Inferior parietal cortex (tissue), 1 donor: Measurements from ENCODE around the gene POLR1G.
"Not testable (repeated sequence)": the region's sequence is repeated elsewhere in the genome, so short reads cannot be mapped to it uniquely, and the experiment has no call there.

Source experiments
- DNase-seq: peaks from one replicate; pipeline ENCODE4 v3.0.0-alpha.2; 2016; ENCODE audit errors: extremely low spot score

The POLR1G gene

DNA sequence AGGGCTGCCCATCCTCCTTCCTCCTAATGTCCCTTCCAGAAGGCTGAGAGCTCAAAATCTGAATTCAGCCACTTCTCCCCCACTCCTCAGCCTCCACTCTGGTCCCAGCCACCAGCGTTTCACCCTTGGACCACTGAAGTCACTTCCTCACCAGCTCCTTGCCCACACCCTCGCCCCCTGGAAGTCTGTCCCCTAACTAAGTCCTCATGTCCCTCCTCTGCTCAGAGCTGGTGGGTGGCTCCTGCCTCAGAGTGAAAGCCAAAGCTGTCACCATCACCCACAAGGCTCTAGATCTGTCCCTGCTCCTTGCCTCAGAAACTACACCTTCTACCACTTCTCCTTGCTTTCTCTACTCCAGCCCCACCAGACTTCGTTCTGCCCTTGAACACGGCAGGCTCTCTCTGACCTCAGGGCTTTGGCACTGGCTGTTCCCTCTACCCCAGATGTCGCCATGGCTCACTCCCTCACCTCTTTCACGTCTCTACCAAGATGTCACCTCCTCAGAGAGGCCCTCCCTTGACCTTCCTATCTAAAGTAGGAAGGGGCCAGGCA is 15.6 kb downstream of the POLR1G start:
- DNase-seq, result no peak

DNA sequence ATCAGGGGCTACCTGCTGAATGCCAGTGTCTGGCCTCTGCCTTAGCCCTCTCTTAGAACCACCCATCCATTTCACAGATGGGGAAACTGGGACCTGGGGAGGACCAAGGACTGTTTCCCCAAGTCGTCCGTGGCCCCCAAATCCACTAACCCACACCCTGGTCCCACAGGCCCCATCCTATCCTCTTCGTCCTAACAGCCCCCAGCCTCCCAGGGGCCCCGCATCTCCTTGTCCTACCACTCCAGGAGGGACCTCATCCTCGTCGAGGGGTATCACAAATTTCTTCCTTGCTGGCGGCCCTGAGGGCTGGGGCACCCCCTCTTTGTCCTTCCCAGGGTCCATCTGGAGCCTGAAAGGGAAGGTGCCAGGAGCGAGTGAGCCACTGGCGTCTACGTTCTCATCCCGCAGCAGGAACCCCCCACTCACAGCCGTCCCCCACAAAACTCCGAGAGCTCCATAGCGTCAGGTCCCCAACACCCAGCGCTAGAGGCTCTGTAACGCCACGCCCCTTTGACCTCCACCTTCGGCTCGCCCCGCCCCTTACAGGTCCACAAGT is 16.7 kb downstream of the POLR1G start:
- DNase-seq, result no peak

DNA sequence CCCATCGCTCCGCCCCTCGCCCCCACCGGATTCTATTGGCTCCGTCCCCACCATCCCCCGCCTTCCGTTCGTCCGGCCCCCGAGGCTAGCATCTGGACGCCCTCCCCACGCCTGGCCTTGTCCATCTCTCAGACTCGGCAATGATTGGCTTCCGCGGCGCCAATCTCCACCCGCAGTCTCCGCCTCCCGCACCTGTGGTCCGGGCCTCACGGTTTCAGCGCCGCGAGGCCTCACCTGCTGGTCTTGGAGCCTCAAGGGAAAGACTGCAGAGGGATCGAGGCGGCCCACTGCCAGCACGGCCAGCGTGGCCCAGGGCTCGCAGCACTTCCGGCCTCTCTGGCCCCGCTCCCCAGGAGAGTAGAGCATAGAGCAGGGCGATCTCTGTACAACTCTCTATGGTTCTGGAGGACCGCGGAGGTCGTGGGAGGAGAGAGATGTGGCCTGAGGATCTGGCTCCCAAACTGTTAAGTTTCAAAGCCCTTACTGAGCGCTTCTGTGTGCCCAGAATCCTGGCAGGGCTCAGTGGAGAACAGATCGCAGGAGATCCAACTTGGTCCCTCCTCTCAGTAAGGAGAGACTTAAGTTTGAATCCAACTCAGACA is 17.2 kb downstream of the POLR1G start, which contains the start of gene ERCC1:
Gene ERCC1, minus strand, starts transcription at position 329 of the 602 bp plus-strand sequence. CDS start 543 bp downstream, outside the sequence.
- DNase-seq, result peak; percentile 84

DNA sequence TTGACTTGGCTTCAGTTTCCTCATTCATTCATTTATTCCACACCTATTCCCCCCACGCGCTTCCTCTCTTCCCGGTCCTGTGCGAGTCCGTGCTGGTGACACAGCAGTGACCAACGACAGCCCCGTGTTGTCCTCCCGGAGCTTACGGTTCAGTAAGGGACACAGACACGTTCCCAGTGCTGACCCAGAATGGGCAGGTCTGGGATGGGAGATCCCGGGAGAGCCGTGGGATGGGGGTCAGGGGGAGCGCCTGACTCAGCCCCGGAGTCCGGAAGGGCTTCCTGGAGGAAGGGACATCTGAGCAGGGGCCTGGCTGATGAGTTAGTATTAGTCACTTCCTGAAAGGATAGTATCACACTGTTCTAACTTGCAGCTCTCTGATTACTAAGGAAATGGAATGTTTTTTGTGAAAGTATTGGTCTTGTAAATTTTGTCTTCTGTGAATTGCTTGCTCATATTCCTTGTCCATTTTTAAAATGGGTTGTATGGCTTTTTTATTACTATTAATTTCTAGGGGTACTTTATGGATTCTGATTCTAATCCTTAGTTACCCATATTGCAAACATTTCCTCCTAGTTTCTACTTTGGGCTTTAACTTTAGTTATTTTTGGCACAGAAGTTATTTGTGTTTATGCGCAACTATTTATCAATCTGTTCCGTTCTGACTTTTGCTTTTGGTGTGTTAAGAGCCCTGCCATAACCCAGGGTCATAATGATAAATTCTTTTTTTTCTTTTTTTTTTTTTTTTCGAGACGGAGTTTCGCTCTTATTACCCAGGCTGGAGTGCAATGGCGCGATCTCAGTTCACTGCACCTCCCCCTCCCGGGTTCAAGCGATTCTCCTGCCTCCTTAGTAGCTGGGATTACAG is 18.0 kb downstream of the POLR1G start:
- no peak for DNase-seq

DNA sequence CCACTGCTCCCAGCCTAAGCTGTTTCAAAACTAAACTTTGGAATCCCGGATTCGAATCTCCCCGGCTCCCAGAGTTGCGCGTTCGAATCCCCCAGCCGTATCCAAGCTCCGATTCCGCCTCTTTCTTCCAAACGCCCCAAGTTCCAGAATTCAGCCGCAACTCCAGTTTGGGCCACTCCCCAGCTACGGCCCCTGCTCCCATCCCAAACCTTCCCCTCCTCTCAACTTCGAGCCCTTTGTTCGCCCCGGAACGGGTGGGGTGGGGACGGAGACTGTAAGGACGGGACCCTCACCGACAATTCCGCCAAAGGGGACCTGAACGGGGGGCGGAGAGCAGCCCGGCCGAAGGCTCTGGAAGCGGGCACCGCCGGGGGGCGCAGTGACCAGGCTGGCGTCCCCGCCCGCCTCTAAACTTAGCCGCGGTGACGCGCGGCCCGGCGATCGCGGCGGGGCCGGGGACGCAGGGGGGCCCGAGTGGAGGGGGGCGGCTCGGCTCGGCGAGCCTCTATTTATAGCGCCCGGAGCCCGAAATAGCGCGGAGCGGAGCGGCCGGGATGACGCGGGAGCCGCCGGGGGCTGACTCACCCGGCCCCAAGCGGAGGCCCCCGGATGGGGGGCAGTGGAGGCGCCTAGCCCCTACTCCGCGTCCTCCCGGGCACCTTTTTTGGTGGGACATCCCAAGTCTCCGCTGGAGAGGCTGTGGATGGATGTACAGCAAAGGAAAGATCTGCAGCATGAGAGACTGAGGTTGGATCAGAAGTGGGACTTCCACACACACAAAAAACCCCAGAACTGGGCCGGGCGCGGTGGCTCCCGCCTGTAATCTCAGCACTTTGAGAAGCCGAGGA is 22.2 kb downstream of the POLR1G start:
- DNase-seq, result no peak

DNA sequence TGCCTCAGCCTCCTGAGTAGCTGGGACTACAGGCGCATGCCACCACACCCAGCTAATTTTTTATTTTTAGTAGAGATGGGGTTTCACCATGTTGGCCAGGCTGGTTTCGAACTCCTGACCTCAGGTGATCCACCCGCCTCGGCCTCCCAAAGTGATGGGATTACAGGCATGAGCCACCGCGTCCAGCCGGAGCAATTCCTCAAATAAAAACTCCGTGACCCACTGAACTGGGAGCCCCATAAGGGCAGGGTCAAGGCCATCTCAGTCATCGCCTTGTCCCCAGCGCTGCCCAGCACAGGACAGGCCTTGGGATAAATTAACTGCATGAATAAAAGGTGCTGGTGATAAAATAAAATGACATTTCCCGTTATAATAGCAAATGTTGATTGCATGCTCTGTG is 23.5 kb downstream of the POLR1G start:
- not testable (repeated sequence) for DNase-seq

DNA sequence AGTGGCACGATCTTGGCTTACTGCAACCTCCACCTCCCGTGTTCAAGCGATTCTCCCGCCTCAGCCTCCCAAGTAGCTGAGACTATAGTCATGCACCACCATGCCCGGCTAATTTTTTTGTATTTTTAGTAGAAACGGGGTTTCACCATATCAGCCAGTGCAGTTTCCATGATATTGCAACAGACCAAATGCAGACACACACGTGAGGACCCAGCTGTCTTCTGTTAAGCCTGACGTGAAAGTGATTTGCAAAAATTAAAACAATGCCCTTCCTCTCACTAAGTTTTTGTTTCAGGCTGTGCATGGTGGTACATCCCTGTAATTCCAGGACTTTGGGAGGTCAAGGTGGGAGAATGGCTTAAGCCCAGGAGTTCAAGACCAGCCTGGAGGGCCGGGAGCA is 24.6 kb downstream of the POLR1G start:
- DNase-seq, result not testable (repeated sequence)

DNA sequence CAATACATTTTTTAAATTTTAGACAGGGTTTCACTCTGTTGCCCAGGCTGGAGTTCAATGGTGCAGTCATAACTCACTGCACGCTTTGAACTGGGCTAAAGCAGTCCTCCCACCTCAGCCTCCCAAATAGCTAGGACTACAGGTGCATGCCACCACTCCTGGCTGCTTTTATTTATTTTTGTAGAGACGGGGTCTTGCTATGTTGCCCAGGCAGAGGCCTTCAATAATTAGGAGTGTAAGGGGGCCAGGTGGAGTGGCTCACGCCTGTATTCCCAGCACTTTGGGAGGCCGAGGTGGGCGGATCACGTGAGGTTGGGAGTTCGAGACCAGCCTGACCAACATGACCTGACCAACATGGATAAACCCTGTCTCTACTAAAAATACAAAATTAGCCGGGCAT is 26.1 kb downstream of the POLR1G start:
- DNase-seq, result not testable (repeated sequence)

DNA sequence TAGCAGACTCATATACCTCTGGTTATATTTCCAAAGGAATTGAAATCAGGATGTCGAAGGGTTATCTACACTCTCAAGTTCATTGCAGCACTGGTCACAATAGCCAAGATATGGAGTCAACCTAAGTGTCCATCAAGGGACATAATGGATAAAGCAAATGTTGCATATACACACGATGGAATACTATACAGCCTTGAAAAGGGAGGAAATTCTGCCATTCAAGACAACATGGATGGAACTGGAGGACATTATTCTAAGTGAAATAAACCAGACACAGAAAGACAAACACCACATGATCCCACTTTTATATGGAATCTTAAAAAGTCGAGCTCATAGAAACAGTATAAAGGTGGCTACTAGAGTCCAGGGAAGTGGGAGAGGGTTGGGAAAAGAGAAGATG is 30.9 kb downstream of the POLR1G start:
- no peak for DNase-seq

DNA sequence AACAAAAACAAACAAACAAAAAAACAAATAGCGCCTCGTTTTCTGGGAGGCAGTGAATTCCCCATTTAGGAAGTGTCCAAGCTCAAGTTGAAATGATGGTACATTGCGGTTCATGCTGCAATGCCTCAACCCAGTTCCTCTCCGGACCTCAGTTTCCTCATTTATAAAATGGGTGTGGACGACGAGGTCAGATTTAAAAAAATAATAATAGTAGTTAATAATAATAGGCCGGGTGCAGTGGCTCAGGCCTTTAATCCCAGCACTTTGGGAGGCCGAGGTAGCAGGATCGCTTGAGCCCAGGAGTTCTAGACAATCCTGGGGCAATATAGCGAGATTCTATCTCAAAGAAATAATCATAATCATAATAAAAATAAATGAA is 32.7 kb downstream of the POLR1G start:
- DNase-seq, result no peak

DNA sequence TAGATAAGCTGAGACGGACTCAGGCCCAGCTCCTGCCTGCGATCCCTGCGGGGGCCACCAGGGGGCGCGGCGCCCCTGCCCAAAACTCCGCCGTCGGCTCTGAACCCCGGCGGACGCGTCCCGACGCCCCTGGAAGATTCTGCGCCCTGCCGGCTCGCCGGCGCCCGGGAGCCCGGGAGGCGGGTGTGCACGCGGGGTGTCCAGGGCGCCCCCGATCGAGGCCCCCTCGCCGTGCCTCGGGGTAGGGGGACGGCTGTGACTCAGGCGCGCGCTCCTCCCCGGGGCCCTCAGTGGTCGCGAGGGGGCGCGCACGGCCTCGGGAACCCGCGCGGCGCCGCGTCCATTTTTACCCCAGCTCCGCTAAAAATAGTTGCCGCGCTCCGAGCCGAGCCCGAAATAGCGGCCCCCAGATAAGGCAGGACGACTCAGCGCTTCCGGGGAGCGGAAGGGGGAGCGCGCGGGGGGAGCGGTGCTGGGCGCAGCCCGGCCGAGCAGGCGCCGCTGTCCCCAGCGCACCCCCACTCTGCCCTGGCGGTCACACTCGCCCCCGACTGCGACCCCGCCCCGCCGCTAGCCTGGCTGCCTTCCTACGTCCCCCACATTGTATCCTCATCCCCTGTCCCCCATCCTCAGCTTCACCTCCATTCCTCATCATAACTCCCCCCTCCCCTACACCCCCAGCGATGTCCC is 33.3 kb downstream of the POLR1G start:
- peak; percentile 77 for DNase-seq

DNA sequence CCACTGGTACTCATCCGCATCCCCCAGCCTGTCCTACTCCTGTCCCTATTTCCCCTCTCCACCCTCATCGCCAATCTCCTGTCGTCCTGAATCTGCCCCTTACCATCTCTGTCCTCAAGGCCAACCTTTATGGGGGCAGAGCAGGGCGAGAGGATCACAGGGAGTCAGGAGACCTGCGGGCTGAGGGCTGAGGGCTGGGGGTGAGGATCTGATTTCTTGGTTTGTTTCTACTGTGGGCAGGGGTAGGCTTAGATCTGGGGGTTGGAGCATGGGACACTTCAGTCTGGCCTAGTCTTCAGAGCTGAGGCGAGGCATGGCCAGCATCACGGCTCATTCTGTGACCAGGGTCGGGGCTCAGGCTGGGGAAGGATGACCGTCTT is 33.8 kb downstream of the POLR1G start:
- DNase-seq, result no peak

DNA sequence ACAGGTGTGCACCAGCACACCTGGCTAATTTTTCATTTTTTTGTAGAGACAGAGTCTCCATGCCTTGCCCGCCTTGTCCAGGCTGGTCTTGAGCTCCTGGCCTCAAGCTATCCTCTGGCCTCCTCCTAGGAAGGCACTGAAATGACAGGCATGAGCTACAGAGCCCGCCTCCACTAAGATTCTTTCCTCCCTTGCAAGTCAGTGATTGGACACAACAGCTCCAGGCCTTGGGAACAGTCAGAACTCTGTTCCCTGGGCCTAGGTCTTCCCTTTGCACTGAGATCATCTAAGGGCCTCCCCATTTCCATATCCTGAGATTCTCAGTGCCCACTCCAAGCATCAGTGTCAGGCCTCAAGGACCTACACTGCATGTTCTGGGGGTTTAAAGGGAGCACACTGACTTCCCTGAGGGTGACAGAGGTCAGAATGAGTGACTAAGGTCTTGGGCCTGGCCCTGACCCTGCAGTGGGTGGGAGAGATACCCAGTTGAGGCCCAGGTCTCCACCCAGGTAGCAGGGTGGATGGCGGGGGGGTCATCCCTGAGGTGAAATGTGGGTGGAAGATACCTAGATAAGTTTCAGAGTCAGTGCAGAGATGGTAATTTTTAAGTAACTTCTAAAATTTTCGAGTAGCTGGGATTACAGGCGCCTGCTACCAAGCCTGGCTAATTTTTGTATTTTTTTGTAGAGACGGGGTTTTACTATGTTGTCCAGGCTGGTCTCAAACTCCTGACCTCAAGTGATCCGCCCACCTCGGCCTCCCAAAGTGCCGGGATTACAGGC is 34.6 kb downstream of the POLR1G start:
- DNase-seq, result no peak

DNA sequence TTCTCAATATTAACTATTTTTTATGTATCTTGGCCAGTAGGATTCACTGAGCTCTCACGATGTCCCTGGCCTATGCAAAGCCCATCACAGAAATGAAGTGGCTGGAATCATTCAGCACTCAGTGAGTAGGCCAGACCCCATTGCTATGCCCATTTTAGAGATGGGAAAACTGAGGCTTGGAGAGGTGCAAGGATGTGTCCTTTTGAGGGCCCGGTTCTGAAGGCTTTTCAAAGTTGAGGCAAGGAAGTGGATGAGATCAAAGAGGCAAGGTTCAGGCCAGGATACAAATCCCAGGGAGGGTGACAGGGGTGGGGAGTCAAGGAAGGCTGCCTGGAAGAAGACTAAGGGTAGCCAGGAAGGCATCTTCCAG is 35.9 kb downstream of the POLR1G start:
- DNase-seq, result no peak

DNA sequence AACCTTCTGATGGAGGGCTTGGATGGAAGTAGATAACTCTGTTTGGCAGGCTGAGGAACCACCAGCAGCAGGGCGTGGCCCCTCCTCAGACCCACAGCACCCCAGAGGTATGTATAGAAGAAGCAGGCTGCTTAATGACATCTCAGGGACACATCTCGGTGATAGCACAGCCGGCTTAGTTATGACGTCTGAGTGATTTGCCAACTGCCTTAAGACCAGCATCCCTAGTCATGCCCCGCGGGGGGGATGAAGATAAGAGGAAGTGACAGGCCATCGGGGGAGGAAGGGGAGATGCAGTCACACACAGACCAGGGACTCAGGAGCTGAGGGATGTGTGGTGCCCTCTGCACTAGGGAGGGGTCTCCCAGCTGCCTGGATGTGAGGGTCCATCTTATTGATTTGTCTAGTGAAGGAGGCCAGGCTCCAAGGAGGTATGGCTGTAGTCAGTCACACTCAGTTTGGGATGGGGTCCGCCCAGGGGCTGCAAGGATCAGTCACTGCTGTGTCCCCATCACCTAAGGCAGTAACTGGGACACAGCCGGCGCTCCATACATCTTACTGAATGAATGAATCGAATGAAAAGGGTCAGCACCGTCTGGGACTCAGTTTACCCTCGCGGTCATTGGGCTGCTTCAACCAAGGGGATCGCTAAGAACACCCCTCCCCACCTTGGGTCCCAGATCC is 36.5 kb downstream of the POLR1G start:
- peak; percentile 58 for DNase-seq

DNA sequence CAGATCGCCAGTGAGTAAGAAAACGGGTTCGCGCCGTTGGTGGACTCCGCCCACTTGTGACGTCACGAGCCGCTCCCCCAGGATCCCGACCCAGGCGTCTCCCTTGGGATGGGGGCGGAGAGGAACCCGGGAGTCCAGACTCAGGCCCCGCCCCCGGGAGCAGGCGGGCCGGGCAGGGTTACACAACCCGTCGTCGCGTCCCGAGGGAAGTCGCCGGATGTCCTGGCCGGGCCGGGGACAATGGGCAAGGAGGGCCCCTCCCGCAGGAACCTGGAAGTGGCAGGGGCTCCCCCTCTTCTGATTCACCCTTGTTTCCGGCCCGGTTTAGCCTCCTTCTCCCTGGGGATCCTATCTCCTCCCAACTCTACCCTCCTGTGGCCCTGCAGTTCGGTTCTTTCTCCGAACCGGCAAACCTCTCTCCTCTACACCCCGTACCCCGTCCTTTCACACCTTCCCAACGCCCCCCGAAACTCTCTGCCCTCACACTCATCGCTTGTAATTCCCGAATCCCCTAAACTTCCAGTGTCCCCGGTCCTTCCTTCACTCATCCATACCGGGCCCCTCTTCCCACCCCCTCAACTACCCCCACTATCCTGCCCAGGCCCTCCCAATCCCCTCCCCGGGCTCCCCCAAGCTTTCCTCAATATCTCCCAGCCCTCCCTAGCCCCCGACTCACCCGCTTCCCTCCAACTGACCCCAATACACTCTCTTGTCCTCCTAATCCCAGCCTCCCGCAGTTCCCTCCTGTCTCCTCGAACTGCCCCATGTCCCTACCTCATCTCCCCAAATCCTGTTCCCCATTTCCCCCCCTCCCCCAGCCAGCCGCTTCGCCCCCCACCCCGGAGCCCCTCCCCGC is 37.2 kb downstream of the POLR1G start:
- DNase-seq, result peak; percentile 73

DNA sequence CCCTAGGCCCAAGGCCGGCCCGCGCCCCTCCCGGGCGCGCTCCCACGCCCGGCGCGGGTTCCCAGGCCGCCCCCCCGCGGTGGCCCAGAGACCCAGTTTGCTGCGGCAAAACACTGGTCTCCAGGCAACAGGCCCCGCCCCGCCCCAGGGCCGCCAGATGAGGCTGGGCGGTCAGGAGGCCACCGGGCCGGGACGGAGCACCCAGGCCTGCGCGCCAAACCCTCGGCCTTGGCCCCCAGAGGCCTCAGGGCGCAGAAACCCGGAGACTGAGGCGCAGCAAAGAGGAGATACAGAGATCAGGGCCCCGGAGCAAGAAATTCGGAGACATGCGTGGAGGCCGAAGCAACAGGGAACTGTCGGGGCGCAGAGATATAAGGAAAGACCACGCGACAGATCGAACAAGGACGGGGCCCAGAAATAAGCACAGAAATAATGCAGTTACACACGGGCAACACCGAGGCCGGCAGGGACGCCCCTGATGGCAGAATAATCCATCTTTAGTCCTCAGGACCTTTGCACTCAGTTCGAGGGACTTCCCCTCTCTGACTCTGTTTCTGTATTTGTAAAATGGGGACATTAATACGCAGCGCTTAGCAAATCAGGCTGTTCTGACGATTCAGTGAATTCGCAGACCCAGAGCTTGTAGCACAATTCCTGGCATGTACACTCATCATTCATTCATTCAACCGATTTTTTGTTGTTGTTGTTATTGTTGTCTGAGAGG is 38.0 kb downstream of the POLR1G start:
- DNase-seq, result peak; percentile 72

DNA sequence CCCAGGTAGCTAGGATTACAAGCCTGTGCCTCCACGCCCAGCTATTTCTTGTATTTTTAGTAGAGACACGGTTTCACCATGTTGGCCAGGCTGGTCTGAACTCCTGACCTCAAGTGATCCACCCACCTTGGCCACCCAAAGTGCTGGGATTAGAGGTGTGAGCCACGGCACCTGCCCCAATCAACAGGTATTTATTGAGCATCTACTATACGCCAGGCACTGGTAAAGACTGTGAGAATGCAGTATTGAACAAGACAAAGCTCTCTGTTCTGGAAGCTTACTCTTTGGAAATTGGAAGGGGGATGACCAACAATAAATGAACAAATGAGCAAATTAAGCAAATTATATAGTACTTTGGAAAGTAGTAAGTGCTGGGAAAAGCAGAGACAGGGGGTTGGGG is 38.7 kb downstream of the POLR1G start:
- no peak for DNase-seq
